Fibroblast of lung (primary cell): ENCODE data around the gene TRERF1. TPM values are rescaled to one million over a fixed set of nuclear protein-coding genes. Genes with fewer than 3 reads are reported as not detected.

ENCODE experiments used
- DNase-seq, 2 donors: peaks; one replicate each; pipeline versions ENCODE4 v3.0.0 to v3.0.0-alpha.2; 2010; ENCODE audit warnings: low read depth in 2 of 2
- H2AFZ ChIP-seq: 2 replicates; pipeline ENCODE4 v1.5.1; 2012; ENCODE audit warnings: low read length, control low read depth, inconsistent platforms
- H3K27ac ChIP-seq: 2 replicates; pipeline ENCODE4 v1.5.1; 2011; ENCODE audit warnings: low read length, control low read depth; ENCODE audit not compliant: insufficient read depth
- H3K27me3 ChIP-seq: 2 replicates; pipeline ENCODE4 v1.5.1; 2011; ENCODE audit warnings: mild to moderate bottlenecking, low read length; ENCODE audit not compliant: control insufficient read depth, insufficient read depth
- H3K36me3 ChIP-seq: 2 replicates; pipeline ENCODE4 v1.5.1; 2011; ENCODE audit warnings: low read length; ENCODE audit not compliant: control insufficient read depth, insufficient read depth
- H3K4me1 ChIP-seq: 2 replicates; pipeline ENCODE4 v1.5.1; 2011; ENCODE audit warnings: low read length; ENCODE audit not compliant: control insufficient read depth, insufficient read depth; ENCODE audit errors: extremely low read depth
- H3K4me2 ChIP-seq: 2 replicates; pipeline ENCODE4 v1.5.1; 2011; ENCODE audit warnings: low read length, control low read depth; ENCODE audit not compliant: insufficient read depth; ENCODE audit errors: extremely low read depth
- H3K4me3 ChIP-seq, 4 experiments: fragments of 200-600 bp in 1 of 4; sonication (generic) in 1 of 4; replicated peaks in 1 of 4; 2 replicates each; pipeline ENCODE4 v1.5.1; 2011 to 2016; ENCODE audit warnings: low read length in 4 of 4, low read depth in 3 of 4, mild to moderate bottlenecking in 3 of 4, control low read depth in 2 of 4, inconsistent platforms in 1 of 4, mixed read lengths in 1 of 4; ENCODE audit not compliant: insufficient read depth in 1 of 4; ENCODE audit errors: control extremely low read depth in 1 of 4
- H3K79me2 ChIP-seq: 2 replicates; pipeline ENCODE4 v1.5.1; 2012; ENCODE audit warnings: mild to moderate bottlenecking, low read length, inconsistent platforms; ENCODE audit not compliant: control insufficient read depth, insufficient read depth
- H3K9ac ChIP-seq: 2 replicates; pipeline ENCODE4 v1.5.1; 2011; ENCODE audit warnings: mild to moderate bottlenecking, low read length, control low read depth; ENCODE audit not compliant: insufficient read depth
- H3K9me3 ChIP-seq: 2 replicates; pipeline ENCODE4 v1.5.1; 2012; ENCODE audit warnings: low read depth, low read length; ENCODE audit not compliant: control insufficient read depth, insufficient read depth
- H4K20me1 ChIP-seq: 2 replicates; pipeline ENCODE4 v1.5.1; 2011; ENCODE audit warnings: low read length; ENCODE audit not compliant: control insufficient read depth, insufficient read depth; ENCODE audit errors: extremely low read depth
- CTCF ChIP-seq, 2 donors: IDR thresholded peaks in 1 of 2; conservative IDR thresholded peaks in 1 of 2; 1 replicate in 1 of 2; 2 replicates in 1 of 2; pipeline ENCODE4 v1.5.1; 2011 to 2012; ENCODE audit warnings: low read length in 2 of 2, control low read depth in 1 of 2, inconsistent platforms in 1 of 2, low read depth in 1 of 2, mild to moderate bottlenecking in 1 of 2
- EZH2 ChIP-seq: IDR thresholded peaks from 2 replicates; pipeline ENCODE4 v1.5.1; 2012; ENCODE audit warnings: low read length, control low read depth, mild to moderate bottlenecking; ENCODE audit errors: missing control alignments
- polyA plus RNA-seq, 2 donors: library from polyadenylated mRNA; depleted of rRNA in 1 of 2; stranded (reverse) in 1 of 2; unstranded in 1 of 2; fragments of >200 nt; gene quantifications; 2 replicates each; pipeline ENCODE4 v1.2.1, GENCODE V29; 2011 to 2012; ENCODE audit warnings: missing spikeins in 1 of 2
- total RNA-seq: library from RNA; depleted of rRNA; stranded (reverse); fragments of >200 nt; gene quantifications from 2 replicates; pipeline ENCODE4 v1.2.1, GENCODE V29; 2014

TRERF1 gene
- total and polyA plus RNA-seq, 2 donors (not counting 1 experiment from before 2014, with no cell fraction given), result 6.3 to 8.3 TPM

DNA sequence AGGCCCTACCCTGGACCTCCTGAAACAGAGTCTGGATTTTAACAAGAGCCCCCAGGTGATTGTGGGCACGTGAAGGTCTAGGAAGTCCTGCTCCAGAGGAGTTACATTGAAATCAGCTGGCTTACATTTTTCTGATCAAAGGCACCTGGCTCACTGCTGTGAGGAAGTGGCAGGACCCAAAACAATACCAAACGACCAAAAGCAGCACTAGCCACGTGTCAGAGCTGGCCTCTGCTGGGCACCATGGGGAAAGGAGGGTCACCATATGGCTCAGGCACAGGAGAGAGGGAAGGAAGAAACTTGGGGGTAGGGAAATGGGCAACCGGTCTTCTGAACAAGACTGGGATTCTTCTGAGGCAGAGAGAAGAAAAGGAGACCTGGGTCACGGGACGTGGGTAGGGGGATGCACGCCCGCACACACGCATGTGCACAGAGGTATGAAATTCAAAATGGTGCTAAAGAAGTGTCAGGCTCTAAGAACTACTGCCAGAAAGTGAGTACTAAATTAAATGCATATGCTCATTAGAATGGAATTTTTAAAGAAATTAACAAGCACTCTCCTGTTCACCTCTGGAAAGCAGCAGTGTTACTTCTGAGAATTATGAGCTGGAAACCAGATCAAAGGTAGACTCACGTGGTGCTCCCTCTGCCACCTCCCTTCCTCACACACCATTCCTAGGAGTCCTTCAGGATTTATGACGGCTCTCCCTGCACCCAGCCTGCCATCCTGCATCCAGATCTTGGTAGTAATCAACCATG is 113.6 kb downstream of the TRERF1 start:
- H3K79me2 ChIP-seq, result peaks cover 40% of the 10 kb centered on the region
- no peaks in the 10 kb centered on the region for H3K9me3 ChIP-seq
- no peaks in the 10 kb centered on the region for H3K27me3 ChIP-seq
- TF ChIP-seq EZH2 (no peak), CTCF (conservative IDR thresholded peaks at IDR 0.05 in 1 of 2, IDR thresholded peaks at IDR 0.05 in 1 of 2; ENCODE audit: low read depth in 1 of 2, low read length in 2 of 2) (no peak)
- peaks cover 22% of the 10 kb centered on the region for H3K4me1 ChIP-seq
- H4K20me1 ChIP-seq, result no peaks in the 10 kb centered on the region
- no peak overlapping the region for H3K4me3 ChIP-seq
- H3K9ac ChIP-seq, result no peak overlapping the region
- peak overlapping the region; percentile 39 for H3K4me2 ChIP-seq
- H2AFZ ChIP-seq, result no peak overlapping the region
- H3K27ac ChIP-seq, result peak overlapping the region; percentile 4
- H3K36me3 ChIP-seq, result no peaks in the 10 kb centered on the region
- DNase-seq, result no peak

DNA sequence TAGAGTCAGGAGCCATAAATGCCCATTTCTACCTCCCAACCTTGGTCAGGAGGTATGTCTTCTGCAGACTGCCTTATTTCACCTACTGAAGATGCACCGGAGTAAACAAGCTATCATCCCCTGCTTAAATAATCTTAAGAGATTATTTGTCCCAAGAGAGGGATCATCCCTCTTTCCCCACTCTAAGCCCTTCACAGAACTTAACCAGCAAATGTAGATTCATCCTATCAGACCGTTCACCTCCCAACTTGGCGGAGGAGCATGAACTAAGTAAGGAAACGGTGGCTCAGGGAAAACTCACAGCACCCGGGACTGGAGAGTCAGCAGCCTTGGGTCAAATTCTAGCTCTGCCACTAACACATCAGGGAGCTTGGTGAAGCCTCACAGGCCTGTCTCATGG is 115.3 kb downstream of the TRERF1 start:
- peaks cover 22% of the 10 kb centered on the region for H3K4me1 ChIP-seq
- no peak overlapping the region for H3K4me2 ChIP-seq
- H2AFZ ChIP-seq, result no peak overlapping the region
- no peak overlapping the region for H3K4me3 ChIP-seq
- H4K20me1 ChIP-seq, result no peaks in the 10 kb centered on the region
- peaks cover 34% of the 10 kb centered on the region for H3K79me2 ChIP-seq
- no peak overlapping the region for H3K27ac ChIP-seq
- H3K36me3 ChIP-seq, result no peaks in the 10 kb centered on the region
- DNase-seq, result no peak
- no peaks in the 10 kb centered on the region for H3K27me3 ChIP-seq
- TF ChIP-seq EZH2 (no peak), CTCF (conservative IDR thresholded peaks at IDR 0.05 in 1 of 2, IDR thresholded peaks at IDR 0.05 in 1 of 2; ENCODE audit: low read depth in 1 of 2, low read length in 2 of 2) (no peak)
- H3K9ac ChIP-seq, result no peak overlapping the region
- no peaks in the 10 kb centered on the region for H3K9me3 ChIP-seq

DNA sequence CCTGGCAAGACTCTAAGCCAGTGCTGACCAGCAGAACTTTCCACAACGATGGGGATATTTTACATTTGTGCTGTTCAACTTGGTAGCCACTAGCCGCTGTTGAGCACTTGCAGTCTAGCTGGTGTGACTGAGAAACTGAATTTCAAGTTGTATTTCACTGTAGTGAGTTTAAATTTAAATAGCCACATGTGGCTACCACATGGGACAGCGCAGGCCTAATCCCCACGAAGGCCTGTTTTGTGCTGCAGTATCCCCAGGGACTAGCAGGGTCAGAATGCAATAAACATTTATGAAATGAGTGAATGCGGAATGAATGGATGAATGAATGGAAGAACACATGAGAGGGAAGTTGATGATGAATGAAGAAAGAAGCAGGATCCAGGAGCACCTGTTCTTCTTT is 115.8 kb downstream of the TRERF1 start:
- H4K20me1 ChIP-seq, result no peaks in the 10 kb centered on the region
- no peak overlapping the region for H2AFZ ChIP-seq
- peaks cover 32% of the 10 kb centered on the region for H3K79me2 ChIP-seq
- peaks cover 22% of the 10 kb centered on the region for H3K4me1 ChIP-seq
- H3K36me3 ChIP-seq, result no peaks in the 10 kb centered on the region
- no peak for DNase-seq
- no peak overlapping the region for H3K9ac ChIP-seq
- H3K4me2 ChIP-seq, result no peak overlapping the region
- TF ChIP-seq EZH2, result no peak
- H3K27ac ChIP-seq, result no peak overlapping the region
- H3K9me3 ChIP-seq, result no peaks in the 10 kb centered on the region
- H3K27me3 ChIP-seq, result no peaks in the 10 kb centered on the region
- H3K4me3 ChIP-seq, result no peak overlapping the region
